ENCODE measurements around the gene C1orf141.

GRCh38 chr1:67088440-67088839, 46.3 kb downstream of the C1orf141 start:
- TF ChIP-seq CTCF (IDR thresholded peaks at IDR 0.05): no peak
- TF ChIP-seq POLR2A (IDR thresholded peaks at IDR 0.05): no peak
